Ishikawa (cell line): Measurements from ENCODE around the gene PPY.

ENCODE experiments used
- CREB1 ChIP-seq: IDR thresholded peaks from 2 replicates; pipeline ENCODE4 v1.6.1; 2012; ENCODE audit warnings: low read depth
- EGR1 ChIP-seq: IDR thresholded peaks from 2 replicates; pipeline ENCODE4 v1.6.1; 2012
- EP300 ChIP-seq: IDR thresholded peaks from 2 replicates; pipeline ENCODE4 v1.6.1; 2012; ENCODE audit warnings: borderline replicate concordance
- FOXM1 ChIP-seq: IDR thresholded peaks from 2 replicates; pipeline ENCODE4 v1.6.1; 2012; ENCODE audit warnings: low read depth, borderline replicate concordance
- MAX ChIP-seq: IDR thresholded peaks from 2 replicates; pipeline ENCODE4 v1.6.1; 2012
- NFIC ChIP-seq: IDR thresholded peaks from 2 replicates; pipeline ENCODE4 v1.6.1; 2012
- RAD21 ChIP-seq: IDR thresholded peaks from 2 replicates; pipeline ENCODE4 v1.6.1; 2012; ENCODE audit warnings: low read depth
- REST ChIP-seq: IDR thresholded peaks from 2 replicates; pipeline ENCODE4 v1.6.1; 2012; ENCODE audit warnings: low read depth, mild to moderate bottlenecking
- TAF1 ChIP-seq: IDR thresholded peaks from 2 replicates; pipeline ENCODE4 v1.6.1; 2012; ENCODE audit warnings: low read depth, mild to moderate bottlenecking
- TCF12 ChIP-seq: IDR thresholded peaks from 2 replicates; pipeline ENCODE4 v1.6.1; 2012; ENCODE audit warnings: low read depth
- TEAD4 ChIP-seq: IDR thresholded peaks from 2 replicates; pipeline ENCODE4 v1.6.1; 2012
- USF1 ChIP-seq: IDR thresholded peaks from 2 replicates; pipeline ENCODE4 v1.6.1; 2012
- YY1 ChIP-seq: IDR thresholded peaks from 2 replicates; pipeline ENCODE4 v1.6.1; 2012; ENCODE audit warnings: low read depth
- ZBTB7A ChIP-seq: IDR thresholded peaks from 2 replicates; pipeline ENCODE4 v1.6.1; 2012; ENCODE audit warnings: low read depth

DNA sequence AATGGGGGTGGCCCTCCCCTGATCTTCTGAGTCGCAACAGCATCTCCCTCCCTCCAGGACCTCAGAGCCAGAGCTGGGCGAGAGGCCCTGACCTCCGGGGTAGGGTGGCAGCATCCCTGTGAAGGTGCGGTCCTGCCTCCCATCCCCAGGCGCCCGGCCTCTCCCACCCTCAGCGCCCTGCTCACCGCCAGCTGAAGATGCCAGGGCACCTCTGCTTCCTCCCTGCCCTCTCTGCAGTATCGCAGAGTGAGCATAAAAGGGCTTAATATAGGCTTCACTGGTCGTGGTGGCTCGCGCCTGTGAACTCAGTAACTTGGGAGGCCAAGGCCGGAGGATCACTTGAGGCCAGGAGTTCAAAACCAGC, 24.3 kb downstream of the PPY start:
- TF ChIP-seq MAX (no peak), ZBTB7A (no peak), TAF1 (no peak), RAD21 (no peak), YY1 (no peak), CREB1 (no peak), FOXM1 (no peak), REST (no peak), EP300 (no peak), TEAD4 (no peak), NFIC (no peak), TCF12 (no peak), USF1 (no peak), EGR1 (no peak)
